DMS53 treated with DMSO at 0.1 percent for 48 hours (cell line): ENCODE data around the gene TSPAN16.
"Not testable (repeated sequence)": the region's sequence is repeated elsewhere in the genome, so short reads cannot be mapped to it uniquely, and the experiment has no call there.

Experiments
- DNase-seq: peaks from one replicate; lab custom pipeline; 2025; ENCODE audit not compliant: unreplicated experiment; lab: John Stamatoyannopoulos, UW

The TSPAN16 gene

DNA sequence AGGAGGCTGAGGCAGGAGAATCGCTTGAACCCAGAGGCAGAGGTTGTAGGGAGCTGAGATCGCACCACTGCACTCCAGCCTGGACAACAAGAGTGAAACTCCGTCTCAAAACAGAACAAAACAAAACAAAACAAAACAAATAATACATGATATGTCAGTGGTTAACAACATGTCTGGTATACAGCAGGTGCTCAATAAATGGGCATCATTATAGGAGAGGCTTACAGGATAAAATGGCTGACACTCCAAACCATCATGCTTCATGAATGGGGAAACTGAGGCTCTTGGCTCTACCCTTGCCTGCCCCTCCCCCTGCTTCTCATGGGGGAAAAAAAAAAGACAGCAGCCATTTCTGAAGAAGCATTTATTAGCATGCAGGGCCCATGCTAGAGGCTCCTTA lies 46.5 kb downstream of the TSPAN16 start:
- no peak for DNase-seq

DNA sequence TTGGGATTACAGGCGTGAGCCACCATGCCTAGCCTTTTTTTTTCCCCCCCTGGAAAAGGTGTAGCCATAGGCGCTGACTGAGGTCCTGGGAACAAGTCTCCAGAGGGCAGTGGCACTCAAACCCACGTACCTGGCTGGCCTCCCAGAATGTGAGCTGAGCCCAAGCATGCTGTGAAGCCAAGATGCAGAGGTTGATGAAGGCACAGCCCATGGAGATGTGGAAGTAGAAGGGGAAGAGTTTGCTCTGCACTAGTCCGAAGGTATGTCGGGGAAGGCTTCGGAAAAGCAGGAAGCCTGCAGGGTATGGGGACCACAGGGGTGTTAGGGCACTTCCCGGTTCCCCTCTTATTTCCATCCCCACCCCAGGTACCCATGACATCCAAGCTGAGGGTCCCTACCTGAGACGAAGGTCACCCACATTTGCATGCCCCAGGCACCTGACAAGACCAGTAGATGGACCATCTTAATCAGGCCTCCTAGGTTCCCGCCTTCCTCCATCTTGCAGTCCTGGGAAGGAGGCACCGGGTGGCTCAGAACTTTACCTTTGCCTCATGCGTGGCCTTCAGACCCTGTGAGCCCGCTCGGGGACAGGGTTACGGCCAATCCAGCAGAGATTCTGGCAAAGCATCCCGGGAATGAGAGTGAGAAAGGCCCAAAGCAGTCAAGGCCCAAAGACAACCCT lies 49.3 kb downstream of the TSPAN16 start:
- no peak for DNase-seq

DNA sequence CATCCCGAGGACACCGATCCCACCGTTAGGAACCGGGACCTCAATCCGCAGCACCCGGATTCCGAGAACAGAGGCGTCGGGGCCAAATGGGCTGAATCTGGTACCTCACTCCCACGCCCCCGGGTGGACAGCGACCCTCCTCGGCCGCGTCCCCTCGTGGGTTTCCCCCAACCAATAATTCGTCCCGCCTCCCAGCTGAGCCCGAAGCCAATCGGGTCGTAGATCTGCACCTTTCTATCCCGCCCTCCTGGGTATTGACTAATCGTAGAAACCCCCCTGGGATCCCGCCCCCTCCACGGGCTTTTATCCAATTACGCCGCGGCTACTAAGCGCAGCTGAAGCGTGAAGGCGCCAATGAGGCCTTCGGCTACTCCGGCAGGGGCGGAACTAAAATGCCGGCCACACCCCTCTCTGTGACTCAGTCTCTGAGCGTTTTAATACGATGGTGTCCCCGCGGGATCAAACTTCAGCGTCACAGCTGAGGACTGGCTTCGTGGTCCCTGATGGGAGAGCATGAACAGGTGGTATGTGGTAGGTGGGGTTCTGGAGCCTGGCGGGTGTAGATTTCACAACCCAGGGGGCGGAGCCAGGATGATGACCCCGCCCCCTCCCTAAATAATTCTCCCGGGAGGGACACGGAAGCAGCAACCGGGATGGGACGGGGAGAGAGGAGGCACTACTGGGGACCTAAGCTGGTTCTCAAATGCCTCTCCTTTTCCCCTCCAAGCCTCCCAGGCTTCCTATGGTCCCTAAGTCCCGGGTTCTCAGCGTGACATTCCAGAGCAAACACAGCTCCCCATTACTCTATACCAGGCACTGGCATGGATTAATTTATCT lies 50.4 kb downstream of the TSPAN16 start, which contains the start of the genes CCDC159 and TMEM205:
Gene CCDC159, plus strand, starts transcription at position 416 of the 837 bp plus-strand sequence. Its CDS starts 88 bp downstream, at position 504.
Gene TMEM205, minus strand, starts transcription at position 165 of the 837 bp plus-strand sequence. CDS start 649 bp downstream, outside the sequence.
- peak; percentile 94 for DNase-seq

DNA sequence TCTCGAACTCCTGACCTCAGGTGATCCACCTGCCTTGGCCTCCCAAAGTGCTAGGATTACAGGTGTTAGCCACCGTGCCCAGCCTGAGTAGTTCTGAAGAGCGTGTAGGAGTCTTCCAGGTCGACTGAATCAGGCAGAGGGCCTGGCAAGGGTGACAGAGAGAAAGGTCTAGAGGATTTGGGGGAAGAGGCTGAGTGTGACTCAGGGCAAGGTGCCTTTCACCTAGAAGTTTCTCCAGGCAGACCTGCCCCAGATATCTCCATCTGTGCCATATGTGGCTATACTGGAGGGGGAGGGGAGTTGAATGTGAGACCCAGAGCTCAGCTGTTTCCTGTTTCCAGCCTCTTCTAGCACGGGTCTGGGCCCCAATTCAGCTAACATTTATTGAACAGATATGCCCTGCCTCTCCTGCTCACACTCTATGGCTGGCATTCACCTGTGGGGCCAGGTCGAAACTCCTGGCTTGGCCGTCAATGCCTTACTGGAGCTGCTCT lies 51.6 kb downstream of the TSPAN16 start:
- DNase-seq, result no peak

DNA sequence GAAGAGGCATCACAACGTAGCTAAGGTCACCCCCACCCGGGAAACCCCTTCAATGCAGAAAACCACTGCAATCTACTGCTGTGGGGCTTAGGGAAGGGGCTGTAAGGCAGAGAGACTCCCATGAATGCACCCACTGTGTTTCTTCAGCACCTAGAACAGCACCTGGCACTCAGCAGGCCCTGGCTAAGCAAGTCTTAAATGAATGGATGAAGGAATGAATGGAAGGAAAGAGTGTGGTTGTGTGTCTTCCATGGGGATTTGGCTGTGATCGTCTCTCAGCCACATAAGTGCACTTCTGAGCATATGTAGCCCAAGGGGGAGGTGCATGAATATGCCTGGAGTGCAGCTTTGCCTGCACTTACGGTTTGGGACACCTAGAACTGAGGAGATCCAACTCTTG lies 53.2 kb downstream of the TSPAN16 start:
- DNase-seq, result no peak

DNA sequence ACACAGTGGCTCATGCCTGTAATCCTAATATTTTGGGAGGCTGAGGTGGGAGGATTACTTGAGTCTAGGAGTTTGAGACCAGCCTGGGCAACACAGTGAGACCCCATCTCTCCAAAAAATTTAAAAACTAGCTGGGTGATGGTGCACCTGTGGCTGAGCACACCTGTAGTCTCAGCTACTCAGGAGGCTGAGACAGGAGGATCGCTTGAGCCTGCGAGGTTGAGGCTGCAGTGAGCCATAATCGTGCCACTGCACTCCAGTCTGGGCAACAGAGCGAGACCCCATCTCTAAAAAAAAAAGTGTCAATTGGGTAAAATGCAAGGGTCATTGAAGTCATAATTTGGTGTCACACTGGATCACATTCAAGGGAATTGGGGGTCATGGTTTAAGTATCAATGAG lies 58.1 kb downstream of the TSPAN16 start:
- DNase-seq, result not testable (repeated sequence)

DNA sequence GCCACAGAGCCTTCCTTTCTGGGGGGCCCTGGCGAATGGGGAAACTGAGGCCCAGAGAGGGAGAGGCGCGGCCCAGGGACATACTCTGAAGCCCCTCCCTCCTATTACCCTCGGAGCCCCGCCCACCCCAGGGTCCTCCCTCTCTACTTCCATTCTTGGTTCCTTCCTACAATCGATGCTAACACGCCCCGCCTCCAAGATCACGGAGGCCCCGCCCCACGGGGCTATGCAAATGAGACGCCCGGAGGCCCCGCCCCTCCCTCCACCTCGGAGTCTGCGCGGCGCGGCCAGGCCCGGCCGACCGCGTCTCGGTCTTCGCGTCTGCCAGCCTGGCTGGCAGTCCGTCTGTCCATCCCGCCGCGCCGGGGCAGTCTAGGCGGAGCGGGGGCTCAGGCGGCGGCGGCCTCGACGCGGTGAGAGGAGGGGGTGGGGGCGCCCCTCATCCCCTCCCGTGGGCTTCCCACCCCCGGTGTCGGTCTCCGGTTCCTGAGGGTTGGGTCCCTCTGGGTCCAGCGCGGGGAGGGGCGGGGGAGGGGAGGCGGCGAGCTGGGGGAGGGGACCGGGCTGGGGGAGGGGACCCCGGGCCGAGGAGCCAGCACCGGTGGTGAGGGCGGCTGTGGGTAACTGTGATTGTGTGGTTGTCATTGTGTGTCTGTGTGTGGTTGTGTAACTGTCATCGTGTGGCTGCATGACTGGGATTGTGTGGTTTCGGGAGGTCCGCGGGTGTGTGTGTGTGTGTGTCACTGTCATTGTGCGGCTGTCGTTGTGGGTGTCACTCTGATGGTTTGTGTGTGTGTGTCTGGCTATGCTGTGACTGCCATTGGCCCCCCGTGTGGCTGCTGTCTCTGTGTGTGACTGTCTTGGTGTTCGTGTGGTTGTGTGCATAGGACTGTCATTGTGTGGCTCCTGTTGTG lies 59.5 kb downstream of the TSPAN16 start, which contains the start of gene PLPPR2:
Gene PLPPR2, plus strand, starts transcription at position 273 of the 914 bp plus-strand sequence. CDS start 2,242 bp downstream, outside the sequence.
- peak; percentile 54 for DNase-seq

DNA sequence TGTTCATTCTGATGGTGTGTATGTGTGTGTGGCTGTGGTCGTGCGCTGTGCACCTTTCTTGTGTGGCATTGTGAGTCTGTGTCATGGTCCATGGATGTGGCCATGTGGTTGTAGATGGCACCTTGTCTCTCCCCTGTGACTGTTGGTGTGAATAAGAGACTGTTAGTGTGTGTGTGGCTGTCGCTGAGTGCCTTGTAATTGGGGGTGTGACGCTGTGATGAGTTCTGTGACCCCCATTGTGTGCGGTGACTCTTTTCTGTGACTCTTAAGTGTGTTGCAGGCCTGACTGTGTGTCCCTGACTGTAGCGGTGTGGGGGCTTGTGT lies 60.1 kb downstream of the TSPAN16 start:
- DNase-seq, result no peak

DNA sequence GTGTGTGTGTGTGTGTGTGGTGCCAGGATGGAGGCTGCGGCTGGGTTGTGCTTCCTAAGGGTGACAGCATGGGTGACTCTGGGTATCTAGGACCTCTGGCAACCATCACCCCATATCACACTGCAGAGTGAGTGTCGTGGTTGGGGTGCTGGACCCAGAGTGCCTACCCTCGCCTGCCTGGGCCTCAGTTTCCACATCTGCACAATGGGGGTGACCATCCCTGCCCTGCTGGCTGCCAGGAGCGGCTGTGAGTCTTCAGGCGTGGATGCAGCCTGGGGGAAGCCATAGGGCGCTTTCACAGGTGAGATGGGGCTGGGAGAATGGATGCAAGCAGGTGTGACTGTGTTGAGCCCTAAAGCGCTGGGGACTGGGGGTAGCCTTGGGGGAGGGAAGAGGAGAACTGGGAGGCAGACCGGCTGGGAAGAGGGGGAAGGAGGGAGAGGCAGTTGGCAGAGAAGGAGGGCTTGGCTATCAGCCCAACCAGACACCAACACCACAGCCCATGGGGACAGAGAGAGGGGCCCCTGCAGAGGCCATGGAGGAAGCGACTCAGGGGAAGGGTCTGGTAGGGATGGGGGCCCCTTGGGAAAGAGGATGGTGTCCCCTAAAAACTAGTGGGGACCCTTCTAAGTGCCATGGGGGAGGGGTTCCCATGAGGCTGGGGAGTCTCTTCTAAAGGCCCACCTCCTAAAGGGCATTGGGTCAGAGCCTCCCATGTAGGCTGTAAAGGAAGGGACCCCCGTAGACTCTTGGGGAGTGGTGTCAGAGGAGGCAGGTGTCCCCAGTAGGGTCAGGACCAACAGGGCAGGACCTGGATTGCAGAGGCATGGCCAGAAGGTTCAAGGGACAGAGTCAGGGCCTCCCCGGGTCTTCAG lies 61.0 kb downstream of the TSPAN16 start:
- DNase-seq, result no peak

DNA sequence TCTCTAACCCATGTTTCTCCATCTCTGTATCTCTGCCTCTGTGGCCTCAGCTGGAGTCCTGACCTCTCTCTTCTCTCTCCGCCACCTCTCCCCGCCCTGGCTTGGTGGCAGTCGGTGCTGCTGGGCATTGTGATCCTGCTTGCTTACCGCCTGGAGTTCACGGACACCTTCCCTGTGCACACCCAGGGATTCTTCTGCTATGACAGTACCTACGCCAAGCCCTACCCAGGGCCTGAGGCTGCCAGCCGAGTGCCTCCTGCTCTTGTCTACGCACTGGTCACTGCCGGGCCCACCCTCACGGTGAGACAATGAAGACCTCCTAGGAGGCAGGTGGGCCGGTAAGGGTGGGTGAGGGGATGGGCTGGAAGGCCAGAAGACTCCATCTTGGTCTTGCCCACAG lies 63.5 kb downstream of the TSPAN16 start:
- no peak for DNase-seq

DNA sequence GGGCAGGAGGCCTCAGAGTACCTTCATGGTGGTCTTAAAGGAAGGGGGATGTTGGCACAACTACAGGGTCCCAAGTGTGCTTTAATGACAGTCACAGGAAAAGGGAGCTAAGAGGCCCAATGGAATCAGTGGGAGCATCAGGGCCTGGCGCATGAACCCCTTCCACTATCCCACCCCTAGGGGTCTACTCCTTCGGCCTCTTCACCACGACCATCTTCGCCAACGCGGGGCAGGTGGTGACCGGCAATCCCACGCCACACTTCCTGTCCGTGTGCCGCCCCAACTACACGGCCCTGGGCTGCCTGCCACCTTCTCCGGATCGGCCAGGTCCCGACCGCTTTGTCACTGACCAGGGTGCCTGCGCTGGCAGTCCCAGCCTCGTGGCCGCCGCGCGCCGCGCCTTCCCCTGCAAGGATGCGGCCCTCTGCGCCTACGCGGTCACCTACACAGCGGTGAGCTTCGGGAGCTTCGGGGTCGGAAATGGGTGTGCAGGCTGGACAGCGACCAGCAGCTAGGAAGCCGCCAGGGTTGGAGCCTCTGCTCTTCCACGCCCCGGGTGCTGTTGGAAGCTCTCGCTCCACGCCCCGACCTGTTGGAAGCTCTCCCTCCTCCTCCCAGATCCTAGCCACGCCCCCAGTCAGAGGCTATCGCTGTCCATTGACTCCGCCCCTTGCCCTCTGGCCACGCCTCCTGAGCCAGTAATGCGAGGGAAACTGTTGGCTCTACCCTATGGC lies 65.2 kb downstream of the TSPAN16 start:
- no peak for DNase-seq

DNA sequence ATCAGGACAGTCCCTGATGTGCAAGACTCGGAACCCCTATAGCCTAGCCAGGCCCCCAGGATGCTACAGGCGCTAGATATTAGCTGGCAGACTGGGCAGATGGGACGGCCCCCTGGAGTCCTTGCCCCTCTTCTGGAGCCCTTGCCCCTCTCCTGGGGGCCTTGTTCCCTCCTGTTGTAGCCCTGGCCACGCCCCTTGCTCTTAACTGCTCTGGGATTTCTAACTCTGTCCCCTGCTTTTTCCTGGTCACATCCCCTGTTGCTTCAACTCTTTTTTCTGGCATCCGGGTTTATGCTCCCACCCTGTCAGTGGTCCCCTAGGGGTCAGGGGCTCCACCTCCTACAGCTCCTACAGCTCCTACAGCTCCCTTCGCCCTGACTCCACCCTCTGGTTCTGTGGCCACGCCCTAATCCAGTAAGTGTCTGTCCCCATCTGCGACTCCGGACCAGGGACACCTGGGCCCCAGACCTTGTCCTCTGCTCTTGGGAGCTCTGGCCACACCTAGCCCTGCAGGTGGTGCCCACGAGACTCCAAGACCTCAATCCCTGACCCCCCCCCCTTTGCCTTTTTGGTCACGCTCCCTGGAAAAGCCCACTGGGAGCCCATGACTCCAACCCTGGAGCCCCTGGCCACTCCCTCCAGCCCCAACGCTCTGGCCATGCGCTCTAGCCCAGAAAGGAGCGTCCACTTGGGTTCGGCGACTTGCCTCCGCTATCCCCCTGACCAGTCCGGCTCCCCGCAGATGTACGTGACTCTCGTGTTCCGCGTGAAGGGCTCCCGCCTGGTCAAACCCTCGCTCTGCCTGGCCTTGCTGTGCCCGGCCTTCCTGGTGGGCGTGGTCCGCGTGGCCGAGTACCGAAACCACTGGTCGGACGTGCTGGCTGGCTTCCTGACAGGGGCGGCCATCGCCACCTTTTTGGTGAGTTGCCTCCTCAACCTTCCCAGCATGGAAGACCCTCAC lies 66.1 kb downstream of the TSPAN16 start:
- DNase-seq, result no peak

DNA sequence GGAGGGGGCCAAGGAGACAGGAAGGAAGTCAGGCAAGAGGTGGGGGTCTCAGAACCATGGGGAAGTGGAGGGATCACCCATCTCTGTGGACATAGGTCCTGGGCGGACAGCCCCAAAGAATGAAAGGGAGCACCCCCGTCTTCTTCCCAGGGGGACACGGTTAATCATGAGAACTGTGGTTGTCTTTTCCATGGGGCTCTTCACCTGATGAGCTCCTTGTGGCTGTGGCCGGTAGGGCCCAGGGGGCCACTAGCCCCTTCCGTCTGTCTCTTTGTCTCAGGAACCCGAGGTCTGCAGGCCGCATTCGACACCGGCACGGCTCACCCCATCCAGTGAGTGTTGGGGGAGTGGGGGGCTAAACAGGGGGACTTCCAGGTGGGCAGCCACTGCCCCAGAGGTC lies 67.9 kb downstream of the TSPAN16 start:
- no peak for DNase-seq

DNA sequence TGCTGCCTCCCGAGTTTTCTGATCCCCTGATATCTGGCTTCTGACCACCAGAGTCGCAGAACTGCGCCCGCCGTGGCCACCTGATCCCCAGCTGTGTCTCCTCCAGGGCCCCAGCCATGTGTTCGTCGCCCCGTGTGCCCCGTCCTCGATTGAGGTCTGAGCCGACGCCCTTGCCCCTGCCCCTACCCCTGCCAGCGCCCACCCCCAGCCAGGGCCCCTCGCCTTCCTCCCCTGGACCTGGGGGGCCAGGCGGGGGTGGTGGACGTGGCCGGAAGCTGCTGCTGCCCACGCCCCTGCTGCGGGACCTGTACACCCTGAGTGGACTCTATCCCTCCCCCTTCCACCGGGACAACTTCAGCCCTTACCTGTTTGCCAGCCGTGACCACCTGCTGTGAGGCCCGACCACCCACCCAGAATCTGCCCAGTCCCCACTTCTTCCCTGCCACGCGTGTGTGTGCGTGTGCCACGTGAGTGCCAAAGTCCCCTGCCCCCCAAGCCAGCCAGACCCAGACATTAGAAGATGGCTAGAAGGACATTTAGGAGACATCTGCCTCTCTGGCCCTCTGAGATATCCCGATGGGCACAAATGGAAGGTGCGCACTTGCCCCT lies 68.4 kb downstream of the TSPAN16 start:
- no peak for DNase-seq

DNA sequence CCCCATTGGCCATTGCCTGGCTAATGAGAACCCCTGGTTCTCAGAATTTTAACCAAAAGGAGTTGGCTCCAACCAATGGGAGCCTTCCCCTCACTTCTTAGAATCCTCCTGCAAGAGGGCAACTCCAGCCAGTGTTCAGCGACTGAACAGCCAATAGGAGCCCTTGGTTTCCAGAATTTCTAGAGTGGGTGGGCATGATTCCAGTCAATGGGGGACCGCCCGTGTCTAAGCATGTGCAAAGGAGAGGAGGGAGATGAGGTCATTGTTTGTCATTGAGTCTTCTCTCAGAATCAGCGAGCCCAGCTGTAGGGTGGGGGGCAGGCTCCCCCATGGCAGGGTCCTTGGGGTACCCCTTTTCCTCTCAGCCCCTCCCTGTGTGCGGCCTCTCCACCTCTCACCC lies 69.0 kb downstream of the TSPAN16 start:
- DNase-seq, result no peak
